Frontal cortex (tissue), 4 donors: ENCODE results near the gene BCL2L11. TPM values are rescaled to one million over a fixed set of nuclear protein-coding genes. Genes with fewer than 3 reads are reported as not detected.
"Not testable (repeated sequence)": the region's sequence is repeated elsewhere in the genome, so short reads cannot be mapped to it uniquely, and the experiment has no call there.

Source experiments
- DNase-seq, 2 donors: peaks; one replicate each; pipeline ENCODE4 v3.0.0; 2012; ENCODE audit warnings: low spot score in 2 of 2
- FAIRE-seq: peaks from 2 replicates; lab custom pipeline; 2012; peaks lifted over from hg19 to GRCh38; lab: Jason Lieb, UNC
- total RNA-seq: library from RNA; depleted of rRNA; stranded (reverse); fragments of >200 nt; gene quantifications from one replicate; pipeline ENCODE4 v1.2.3, GENCODE V29; 2014
- donor health status: control.
- donor health status: control.
- donor health status: control.

Gene BCL2L11, protein sequence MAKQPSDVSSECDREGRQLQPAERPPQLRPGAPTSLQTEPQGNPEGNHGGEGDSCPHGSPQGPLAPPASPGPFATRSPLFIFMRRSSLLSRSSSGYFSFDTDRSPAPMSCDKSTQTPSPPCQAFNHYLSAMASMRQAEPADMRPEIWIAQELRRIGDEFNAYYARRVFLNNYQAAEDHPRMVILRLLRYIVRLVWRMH
- 4.5 TPM for total RNA-seq

GRCh38 chr2:111120253-111121027, at the start of gene BCL2L11:
Gene BCL2L11 (plus strand): TSS chr2:111120914. CDS start chr2:111123746, 2,832 bp downstream.
- FAIRE-seq, result no peak
- peak; percentile 87 to 91 for DNase-seq

- no peak for FAIRE-seq
- DNase-seq, result no peak
Observed at GRCh38 chr2:111071600-111072171, 49.0 kb upstream of the BCL2L11 start.

DNA sequence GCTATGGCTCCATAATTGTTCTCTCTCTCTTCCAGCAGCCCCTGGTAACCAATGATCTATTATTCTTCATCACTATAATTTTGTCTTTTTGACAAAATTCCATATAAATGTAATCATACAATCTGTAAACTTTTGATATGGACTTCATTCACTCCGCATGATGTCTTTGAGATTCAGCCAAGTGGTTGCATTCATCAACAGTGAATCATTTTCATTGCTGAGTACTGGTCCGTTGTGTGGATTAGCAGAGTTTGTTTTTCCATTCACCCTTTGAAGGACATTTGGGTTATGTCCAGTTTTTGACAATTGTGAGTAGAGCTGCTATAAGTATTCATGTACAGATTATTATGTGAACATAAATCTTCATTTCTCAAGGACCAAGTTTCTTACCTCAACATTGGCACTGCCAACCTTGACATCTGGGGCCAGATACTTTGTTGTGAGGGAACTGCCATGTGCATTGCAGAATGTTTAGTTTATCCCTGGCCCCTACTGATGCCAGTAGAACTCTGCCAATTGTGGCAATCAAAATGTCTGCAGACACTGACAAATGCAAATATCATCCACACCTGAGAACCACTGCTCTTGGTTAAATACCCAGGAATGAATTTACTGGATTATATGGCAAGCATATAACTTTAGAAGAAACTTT, 48.4 kb upstream of the BCL2L11 start:
- no peak for FAIRE-seq
- DNase-seq, result no peak

DNA sequence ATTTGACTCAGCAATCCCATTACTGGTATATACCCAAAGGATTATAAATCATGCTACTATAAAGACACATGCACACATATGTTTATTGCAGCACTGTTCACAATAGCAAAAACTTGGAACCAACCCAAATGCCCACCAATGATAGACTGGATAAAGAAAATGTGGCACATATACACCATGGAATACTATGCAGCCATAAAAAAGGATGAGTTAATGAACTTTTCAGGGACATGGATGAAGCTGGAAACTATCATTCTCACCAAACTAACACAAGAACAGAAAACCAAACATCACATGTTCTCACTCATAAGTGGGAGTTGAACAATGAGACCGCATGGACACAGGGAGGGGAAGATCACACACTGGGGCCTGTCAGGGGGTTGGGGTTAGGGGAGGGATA, 38.1 kb upstream of the BCL2L11 start:
- DNase-seq, FAIRE-seq: not testable (repeated sequence)

- no peak for DNase-seq
Observed at GRCh38 chr2:111091811-111092211, 28.9 kb upstream of the BCL2L11 start.

GRCh38 chr2:111094691-111095090, 26.0 kb upstream of the BCL2L11 start:
- DNase-seq (peak in 1 of 2 donors; percentile 10), FAIRE-seq (no peak)

More at GRCh38 chr2:111091811-111092211, 28.9 kb upstream of the BCL2L11 start:
- FAIRE-seq, result no peak

DNA sequence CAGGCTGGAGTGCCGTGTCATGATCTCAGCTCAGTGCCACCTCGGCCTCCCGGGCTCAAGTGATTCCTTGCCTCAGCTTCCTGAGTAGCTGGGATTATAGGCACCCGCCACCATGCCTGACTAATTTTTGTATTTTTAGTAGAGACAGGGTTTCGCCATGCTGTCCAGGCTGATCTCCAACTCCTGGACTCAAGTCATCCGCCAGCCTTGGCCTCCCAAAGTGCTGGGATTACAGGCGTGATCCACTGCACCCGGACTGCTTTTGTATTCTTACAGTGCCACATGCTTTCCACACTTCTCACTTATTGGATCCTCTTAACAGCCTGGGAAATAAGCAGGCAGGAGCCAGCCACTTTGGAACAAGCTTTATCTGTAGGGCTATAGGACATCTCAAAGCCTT, 25.3 kb upstream of the BCL2L11 start:
- no peak for FAIRE-seq
- no peak for DNase-seq

DNA sequence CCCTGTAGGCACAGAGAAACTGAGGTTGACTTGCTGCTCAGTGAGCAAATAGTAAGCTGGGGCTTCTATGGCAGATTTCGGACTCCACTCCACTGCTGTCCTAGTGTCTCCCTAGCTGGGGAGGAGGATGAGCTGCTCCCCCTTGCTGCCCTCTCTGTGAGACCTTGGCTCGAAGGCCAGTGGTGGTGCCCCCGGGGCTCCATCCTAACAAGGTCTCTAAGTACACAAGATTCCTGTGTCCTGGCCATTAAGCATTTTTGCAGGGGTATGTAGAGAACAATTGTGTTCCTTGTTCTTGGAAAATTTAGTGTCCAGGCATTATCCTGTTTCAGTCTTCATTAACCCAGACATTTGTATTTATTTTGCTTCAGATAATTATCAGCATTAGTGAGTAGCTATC, 21.3 kb upstream of the BCL2L11 start:
- no peak for FAIRE-seq
- no peak for DNase-seq

- no peak for FAIRE-seq
- no peak for DNase-seq
Observed at GRCh38 chr2:111100087-111100764, 20.5 kb upstream of the BCL2L11 start.

- FAIRE-seq (no peak), DNase-seq (no peak)
Observed at GRCh38 chr2:111100765-111101162, 19.9 kb upstream of the BCL2L11 start.

DNA sequence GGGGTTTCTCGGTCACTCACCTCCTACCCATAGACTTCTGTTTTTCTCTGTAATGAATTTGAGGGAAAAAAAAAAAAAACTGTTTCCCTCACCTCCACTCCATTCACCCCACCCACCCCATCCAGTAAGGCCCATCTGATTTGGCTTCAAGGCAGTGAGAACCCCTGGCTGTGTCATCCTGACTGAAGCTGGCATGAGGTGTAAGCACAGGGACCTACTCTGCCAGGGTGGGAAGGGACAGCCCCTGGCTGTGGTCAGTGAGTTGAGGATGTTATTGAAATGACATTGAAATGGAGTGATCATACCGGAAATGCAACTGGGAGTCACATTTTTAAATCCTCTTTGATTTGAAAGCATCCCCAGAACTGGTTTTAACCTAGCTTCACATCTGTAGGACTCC, 19.1 kb upstream of the BCL2L11 start:
- FAIRE-seq (no peak), DNase-seq (no peak)

DNA sequence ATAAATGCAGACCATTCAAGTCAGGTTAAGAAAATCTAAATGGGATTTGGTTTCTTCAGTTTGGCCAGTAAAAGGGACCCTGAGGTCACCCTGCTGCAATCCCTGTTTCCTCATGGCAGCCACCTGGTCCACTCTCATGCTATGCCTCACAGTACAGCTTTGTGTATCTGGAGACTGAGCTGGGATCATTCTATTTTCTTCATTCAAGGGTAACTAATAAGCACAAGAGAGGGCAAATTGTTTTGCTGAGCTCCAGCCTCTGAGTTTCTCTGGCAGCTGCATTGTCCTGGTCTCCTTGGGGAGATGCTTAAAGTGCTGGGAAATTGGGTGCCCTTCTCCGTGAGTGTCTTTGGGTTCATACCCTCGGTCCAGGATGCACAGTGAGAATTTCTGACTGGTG, 18.5 kb upstream of the BCL2L11 start:
- DNase-seq (no peak), FAIRE-seq (no peak)

- DNase-seq (no peak), FAIRE-seq (no peak)
Observed at GRCh38 chr2:111105926-111106325, 14.8 kb upstream of the BCL2L11 start.

GRCh38 chr2:111106706-111107105, 14.0 kb upstream of the BCL2L11 start:
- DNase-seq (no peak), FAIRE-seq (no peak)

- DNase-seq (no peak), FAIRE-seq (no peak)
Observed at GRCh38 chr2:111108745-111109271, 11.9 kb upstream of the BCL2L11 start.

GRCh38 chr2:111111101-111111755, 9.5 kb upstream of the BCL2L11 start:
- FAIRE-seq (no peak), DNase-seq (no peak)

GRCh38 chr2:111113838-111114237, 6.9 kb upstream of the BCL2L11 start:
- DNase-seq, result no peak
- no peak for FAIRE-seq

DNA sequence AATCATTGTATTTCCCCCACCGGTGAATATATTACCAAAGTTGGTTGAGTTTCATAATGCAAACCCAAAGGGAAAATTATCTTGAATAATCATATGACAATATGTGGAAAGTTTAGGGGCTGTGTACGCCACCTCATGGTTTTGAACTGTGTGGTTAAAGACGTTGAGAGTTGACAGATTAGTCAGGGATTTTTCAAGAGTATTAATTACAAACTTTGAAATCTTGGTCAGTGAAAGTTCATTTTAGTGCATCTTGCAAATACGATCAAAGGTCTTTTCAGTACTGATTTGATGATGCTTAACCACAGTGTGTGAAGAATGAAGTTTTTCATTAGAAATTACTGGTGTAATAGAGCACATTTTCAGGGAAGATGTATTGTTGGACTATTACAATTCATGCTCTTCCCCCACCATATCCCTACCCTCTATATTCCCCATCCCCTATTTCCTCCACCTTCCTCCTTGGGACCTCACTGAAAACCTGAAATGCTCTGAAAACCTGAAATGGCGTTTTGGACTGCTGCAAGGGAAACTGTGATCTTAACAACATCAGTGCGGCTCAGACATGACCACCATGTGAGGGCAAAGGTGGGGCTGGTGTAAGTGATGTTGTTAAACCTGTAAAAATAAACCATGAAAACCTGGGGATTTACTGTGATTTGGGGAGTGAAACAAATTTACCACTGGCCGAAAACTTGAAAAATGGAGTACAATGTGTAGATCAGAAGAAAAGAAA, 4.5 kb upstream of the BCL2L11 start:
- DNase-seq (no peak), FAIRE-seq (no peak)
